Vagina (tissue), 2 donors: Measurements from ENCODE around the gene OR6N1.

ENCODE experiments used
- CTCF ChIP-seq, 3 experiments: fragments of 450-650 bp in 2 of 3; fragments of 200-600 bp in 1 of 3; sonication (generic) in 1 of 3; IDR thresholded peaks; one replicate each; pipeline ENCODE4 v1.5.1; 2017 to 2019; ENCODE audit warnings: antibody characterized with exemption in 3 of 3, mild to moderate bottlenecking in 2 of 3, moderate library complexity in 2 of 3
- POLR2A ChIP-seq, 2 donors: fragments of 450-650 bp; IDR thresholded peaks; one replicate each; pipeline ENCODE4 v1.6.1; 2017; ENCODE audit warnings: antibody characterized with exemption in 2 of 2, mild to moderate bottlenecking in 2 of 2, moderate library complexity in 2 of 2
- POLR2AphosphoS5 ChIP-seq, 2 donors: sonication (generic); formaldehyde crosslinking; IDR thresholded peaks; one replicate each; pipeline ENCODE4 v1.9.0; 2017; ENCODE audit warnings: antibody characterized with exemption in 2 of 2, mild to moderate bottlenecking in 2 of 2, low read depth in 1 of 2; ENCODE audit not compliant: insufficient read depth in 1 of 2

GRCh38 chr1:158821723-158822122, 49.7 kb upstream of the OR6N1 start:
- TF ChIP-seq CTCF (IDR thresholded peaks at IDR 0.05) (no peak), POLR2A (IDR thresholded peaks at IDR 0.05) (no peak), POLR2AphosphoS5 (IDR thresholded peaks at IDR 0.05; ENCODE audit: insufficient read depth in 1 of 2, low read depth in 1 of 2) (no peak)
